HG03460 (cell line): Measurements from ENCODE around the gene PTPRT.

ENCODE experiments used
- ATAC-seq: cut with Tn5 transposase; IDR thresholded peaks from one replicate; pipeline ENCODE4 v1.9.1; 2021; ENCODE audit not compliant: unreplicated experiment

Gene PTPRT

DNA sequence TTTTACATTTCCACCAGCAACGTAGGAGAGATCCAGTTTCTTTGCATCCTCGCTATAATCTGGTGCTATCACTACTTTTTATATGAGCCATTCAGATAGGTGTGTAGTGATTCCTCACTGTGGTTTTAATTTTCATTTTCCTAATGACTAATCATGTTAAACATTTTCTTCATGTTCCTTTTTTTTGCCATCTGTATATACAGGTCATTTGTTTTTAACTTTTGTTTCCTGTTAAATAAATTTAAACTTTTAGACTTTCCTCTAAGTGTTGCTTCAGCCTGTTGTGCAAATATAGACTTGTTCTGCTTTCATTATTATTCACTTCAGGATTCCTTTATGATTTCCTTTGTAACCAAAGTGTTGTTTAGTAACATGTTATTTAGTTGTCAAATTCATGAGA is 697.4 kb downstream of the PTPRT start:
- peak; percentile 77 for ATAC-seq

DNA sequence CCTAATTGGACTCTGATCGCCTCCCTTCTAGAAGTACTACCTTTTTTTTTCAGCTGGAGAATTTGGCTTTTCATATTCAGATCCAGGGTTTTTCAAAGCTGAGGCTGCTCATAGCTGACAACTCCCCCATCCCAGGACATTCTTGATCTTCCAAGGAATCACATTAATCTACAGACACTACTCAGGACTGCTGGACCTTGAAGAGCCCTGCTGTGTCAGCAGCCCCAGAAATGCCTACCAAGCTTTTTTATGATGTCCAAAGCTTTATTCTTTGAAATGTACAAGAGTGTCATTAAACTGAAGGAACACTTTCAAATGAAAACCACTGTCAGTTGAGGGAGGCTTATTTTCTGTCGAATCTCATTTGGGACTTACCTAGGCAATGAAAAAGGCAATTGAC is 704.1 kb downstream of the PTPRT start:
- ATAC-seq = no peak

- no peak for ATAC-seq
Measured at GRCh38 chr20:42484790-42485375, 704.8 kb downstream of the PTPRT start.

DNA sequence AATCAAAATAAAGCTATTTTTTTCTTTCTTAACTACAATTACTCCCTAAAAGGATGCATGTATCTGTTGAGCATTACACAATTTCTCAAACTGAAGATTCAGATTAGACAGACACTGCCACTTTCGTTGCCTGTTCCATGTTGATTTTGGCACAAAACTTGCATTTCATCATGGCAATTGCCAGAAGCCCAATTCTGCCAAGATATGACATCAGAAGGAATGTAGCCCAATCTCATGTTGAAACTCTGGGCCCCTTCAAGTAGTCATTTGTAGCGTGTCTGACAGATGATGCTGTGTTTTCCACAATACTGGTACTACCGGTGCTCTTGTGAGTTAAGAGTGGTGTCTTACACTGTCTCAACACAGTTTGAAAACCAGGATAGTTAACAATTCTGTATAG is 705.4 kb downstream of the PTPRT start:
- no peak for ATAC-seq

- no peak for ATAC-seq
Measured at GRCh38 chr20:42483730-42484303, 705.9 kb downstream of the PTPRT start.

DNA sequence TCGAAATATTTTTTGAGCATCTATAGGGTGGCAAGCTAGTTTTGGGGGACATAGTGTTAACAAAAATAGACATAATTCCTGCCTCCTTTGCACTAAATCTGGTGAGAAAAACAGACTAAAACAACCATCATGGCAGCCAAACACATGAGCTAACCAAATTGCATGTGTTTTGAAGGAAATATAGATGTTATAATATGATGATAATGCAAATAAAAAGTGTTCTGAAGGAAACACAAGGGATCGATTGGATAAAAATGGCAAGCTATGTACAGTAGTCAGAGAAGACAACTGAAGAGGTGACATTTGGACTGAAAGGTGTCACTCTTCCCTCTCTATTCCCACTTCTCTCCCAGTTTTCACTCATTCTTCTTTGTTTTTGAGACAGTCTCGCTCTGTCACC is 706.9 kb downstream of the PTPRT start:
- ATAC-seq = no peak

GRCh38 chr20:42475773-42476172 is 713.9 kb downstream of the PTPRT start:
- no peak for ATAC-seq

- ATAC-seq = no peak
Measured at GRCh38 chr20:42474646-42475045, 715.1 kb downstream of the PTPRT start.

GRCh38 chr20:42472198-42472597 is 717.5 kb downstream of the PTPRT start:
- no peak for ATAC-seq

DNA sequence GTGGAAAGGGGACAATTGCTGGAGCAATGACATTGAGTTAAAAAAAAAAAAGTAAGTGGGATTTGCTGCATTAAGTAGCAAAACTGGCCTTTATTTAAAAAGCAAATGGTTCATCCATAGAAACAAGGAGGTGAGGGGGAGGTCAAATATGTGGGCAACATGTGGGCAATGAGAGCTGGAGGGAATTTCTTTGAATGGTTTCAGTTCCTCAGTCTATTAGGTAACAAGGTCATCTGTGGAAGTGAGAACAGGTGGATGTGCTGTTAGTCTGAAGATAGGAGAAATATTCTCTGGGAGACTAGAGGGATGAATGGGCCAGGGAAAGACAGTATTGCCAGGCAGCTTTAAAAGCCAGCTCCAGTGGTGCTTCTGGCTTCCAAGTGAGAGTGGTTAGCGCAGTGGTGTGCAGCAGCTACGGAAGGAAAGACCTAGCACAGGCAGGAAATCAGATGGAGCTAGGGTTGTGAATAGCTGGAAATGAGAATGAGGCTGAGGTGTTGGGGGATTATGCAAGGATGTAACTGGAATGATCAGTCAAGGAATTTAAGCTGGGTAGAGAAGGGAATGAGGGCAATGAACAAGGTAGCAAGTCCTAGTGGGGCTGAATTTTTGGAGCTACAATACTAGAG is 727.6 kb downstream of the PTPRT start:
- no peak for ATAC-seq

DNA sequence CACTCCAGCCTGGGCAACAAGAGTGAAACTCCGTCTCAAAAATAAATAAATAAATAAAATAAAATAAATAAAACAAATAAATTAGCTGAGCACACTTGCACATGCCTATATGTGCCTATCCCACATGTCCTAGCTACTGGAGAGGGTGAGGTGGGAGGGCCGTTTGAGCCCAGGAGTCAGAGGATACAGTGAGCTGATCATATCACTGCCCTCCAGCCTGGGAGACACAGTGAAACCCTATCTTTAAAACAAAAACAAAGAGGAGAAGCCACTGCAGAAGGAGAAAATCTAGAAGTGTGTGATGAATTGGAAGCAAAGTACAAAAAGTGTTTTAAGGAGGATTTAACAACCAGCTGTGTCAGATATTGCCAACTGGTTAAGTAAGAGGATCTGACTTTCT is 728.4 kb downstream of the PTPRT start:
- ATAC-seq = no peak

DNA sequence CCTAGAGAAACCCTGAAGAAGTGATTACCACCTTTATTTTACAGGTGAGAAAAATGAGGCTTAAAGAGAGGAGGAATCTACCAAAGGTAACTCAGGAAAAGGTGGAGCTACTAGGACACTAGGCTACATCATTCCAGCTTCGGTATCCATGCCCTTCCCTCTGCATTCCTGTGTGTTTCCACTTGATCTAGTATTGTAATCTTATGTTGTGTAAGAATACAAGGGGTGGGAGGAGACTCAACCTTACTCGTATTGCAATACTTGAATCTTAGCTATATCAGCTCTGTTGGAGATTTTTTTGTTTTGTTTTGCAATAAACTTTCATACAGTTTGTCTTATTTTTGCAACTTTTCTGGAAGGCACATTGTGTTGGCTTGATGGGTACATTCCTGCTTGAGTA is 742.4 kb downstream of the PTPRT start:
- ATAC-seq = no peak

GRCh38 chr20:42444799-42445198 is 744.9 kb downstream of the PTPRT start:
- ATAC-seq = no peak

DNA sequence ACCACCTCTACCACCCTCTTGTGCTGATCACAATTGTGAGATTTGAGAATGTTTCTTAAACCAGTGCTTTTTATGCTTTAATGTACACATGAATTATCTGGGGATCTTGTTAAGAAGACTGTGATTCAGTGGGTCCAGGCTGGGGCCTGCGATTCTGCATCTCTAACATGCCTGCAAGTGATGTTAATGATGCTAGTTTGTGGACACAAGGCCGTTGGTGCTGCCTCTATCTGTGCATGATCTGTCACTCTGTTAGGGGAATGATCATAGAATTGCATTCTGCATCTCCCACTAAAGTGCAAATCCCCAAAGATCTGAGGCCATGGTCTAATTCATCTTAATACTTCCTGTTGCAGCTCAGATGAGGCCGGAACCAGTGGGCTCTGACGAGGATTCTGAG is 746.5 kb downstream of the PTPRT start:
- ATAC-seq = no peak

DNA sequence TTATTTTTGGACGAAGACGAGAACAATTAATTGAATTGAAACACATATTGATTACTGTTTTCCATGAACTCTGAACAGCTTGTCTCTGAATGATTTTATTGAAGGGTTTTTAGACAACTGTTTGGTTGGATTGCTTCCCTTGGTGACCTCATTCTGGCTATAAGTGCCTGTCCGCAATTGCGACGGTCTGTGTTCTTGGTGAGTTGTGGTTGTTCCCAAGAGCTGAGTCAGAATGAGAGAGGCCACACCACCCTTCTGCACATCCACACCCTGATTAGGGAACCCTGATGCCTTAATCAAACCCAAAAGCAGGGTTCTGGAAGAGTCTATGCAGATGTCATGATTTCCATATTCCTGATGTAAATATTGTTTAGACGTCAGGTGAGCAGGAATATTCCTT is 747.0 kb downstream of the PTPRT start:
- ATAC-seq = no peak

GRCh38 chr20:42441864-42442331 is 747.8 kb downstream of the PTPRT start:
- ATAC-seq = no peak

DNA sequence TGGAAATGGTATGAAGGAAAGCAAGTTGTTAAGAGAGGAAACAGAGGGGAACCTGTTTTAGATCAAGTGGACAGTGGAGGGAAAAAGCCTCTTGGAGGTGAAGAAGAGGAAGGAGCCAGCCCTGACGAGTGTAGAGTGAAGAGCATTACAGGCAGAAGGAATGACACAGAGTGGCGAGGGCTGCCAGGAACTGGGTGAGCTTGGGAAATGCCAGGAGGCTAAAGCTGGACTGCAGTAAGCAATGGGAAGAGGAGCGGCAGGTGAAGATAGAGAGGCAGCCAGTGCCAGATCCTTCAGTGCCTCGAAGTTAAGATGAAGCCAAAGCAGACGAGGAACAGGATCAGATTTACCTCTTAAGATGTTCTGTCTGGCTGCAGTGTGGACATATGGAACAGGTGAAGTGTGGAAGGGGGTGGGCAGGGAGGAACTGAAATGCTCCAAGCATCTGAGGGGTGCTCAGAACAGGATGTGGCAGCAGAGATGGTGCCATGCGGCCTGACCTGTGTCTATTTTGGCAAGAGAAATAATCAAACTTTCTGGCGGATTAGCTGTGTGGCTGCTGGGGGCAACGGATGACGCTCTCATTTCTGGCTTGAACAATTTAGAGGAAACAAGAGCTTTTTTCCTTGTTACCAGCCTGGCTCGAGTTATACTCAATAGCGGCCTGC is 748.4 kb downstream of the PTPRT start:
- ATAC-seq = no peak

DNA sequence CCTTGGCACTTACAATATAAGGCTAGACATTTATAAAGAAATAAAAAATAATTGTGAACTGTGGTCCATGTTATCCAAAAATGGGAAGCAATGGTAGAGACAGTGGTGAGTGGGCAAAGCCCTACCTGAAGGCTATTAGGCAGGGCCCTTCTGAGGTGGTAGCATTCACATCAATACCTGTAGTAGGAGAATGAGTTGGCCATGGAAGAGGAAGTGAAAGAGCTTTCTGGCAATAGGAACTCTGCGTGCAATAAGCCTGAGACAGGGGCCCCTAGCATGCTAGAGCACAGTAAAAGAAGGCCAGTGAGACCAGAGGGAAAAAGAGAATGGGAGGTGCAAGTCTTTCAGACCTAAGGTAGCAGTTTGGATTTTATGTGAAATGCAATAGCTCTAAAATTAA is 754.5 kb downstream of the PTPRT start:
- ATAC-seq = peak; percentile 99

GRCh38 chr20:42432496-42433334 is 757.0 kb downstream of the PTPRT start:
- no peak for ATAC-seq

DNA sequence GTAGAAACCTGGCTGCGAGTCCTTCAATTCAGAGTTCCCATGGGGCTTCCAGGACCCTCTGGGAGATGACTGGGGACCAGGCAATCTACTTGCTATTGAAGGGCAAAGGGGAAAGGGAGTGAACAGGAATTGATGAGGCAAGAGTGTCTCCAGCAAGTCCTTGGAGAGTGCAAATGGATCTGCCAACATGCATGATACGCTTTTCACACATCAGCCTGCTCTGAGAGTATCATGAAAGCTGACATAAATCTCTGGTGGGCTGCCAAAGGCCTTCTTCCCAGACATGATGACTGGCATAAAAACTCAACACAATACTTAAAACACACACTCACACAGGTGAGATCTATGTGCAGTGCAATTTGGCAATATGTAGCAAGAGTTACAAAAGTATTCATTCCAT is 759.1 kb downstream of the PTPRT start:
- ATAC-seq = no peak

- ATAC-seq = no peak
Measured at GRCh38 chr20:42429761-42430458, 759.8 kb downstream of the PTPRT start.
